BJ (cell line): Measurements from ENCODE around the gene TRMU. TPM values are rescaled to one million over a fixed set of nuclear protein-coding genes. Genes with fewer than 3 reads are reported as not detected.

Source experiments
- CTCF ChIA-PET: fragments of 350-600 bp; formaldehyde crosslinking; extraction: SDS; loops from one replicate; lab custom pipeline; 2021; ENCODE audit warnings: antibody characterized with exemption, inconsistent platforms; lab: Yijun Ruan, JAX
- POLR2A ChIA-PET: fragments of 300-600 bp; sonication (Branson Sonifier 250); formaldehyde crosslinking; extraction: SDS; loops from one replicate; lab custom pipeline; 2021; ENCODE audit warnings: antibody characterized with exemption; lab: Charles Lee
- DNase-seq: peaks from one replicate; pipeline ENCODE4 v3.0.0-alpha.2; 2011; ENCODE audit warnings: low read depth
- H3K27me3 ChIP-seq: 2 replicates; pipeline ENCODE4 v1.6.0; 2011; ENCODE audit warnings: low read length; ENCODE audit not compliant: control insufficient read depth, insufficient read depth
- H3K36me3 ChIP-seq: 2 replicates; pipeline ENCODE4 v1.5.1; 2011; ENCODE audit warnings: low read length; ENCODE audit not compliant: control insufficient read depth, insufficient read depth
- H3K4me3 ChIP-seq: 2 replicates; pipeline ENCODE4 v1.5.1; 2011; ENCODE audit warnings: low read depth, mild to moderate bottlenecking, control low read depth, low read length
- CTCF ChIP-seq: IDR thresholded peaks from 2 replicates; pipeline ENCODE4 v1.5.1; 2011; ENCODE audit warnings: low read depth, mild to moderate bottlenecking, control low read depth, inconsistent platforms, low read length, moderate library complexity; ENCODE audit not compliant: insufficient read depth
- polyA minus RNA-seq: library from RNA; depleted of rRNA, polyadenylated mRNA; stranded (reverse); fragments of >200 nt; gene quantifications from 2 replicates; pipeline ENCODE4 v1.2.3, GENCODE V29; 2011; rRNA and poly(A)+ RNA removed
- polyA plus RNA-seq: library from polyadenylated mRNA; depleted of rRNA; stranded (reverse); fragments of >200 nt; gene quantifications from 2 replicates; pipeline ENCODE4 v1.2.3, GENCODE V29; 2011; rRNA removed

The TRMU gene
- polyA plus RNA-seq (24.8 and 25.2 TPM in 2 replicates), polyA minus RNA-seq (11.3 and 14.9 TPM in 2 replicates)

GRCh38 chr22:46335201-46336118 lies at the start of gene TRMU:
Gene TRMU (plus strand): TSS chr22:46335714. CDS start chr22:46335765, 51 bp downstream.
- no peak for TF ChIP-seq CTCF
- Histone ChIP-seq H3K36me3 (peaks cover 10% of the 10 kb centered on the region), H3K4me3 (peak within 1 kb of the TSS; percentile 84), H3K27me3 (no peaks in the 10 kb centered on the region)
- DNase-seq: peak; percentile 28
- POLR2A ChIA-PET: no interaction called here
- CTCF ChIA-PET: interaction anchor here (0.6 to 2.2 kb wide), 3 partner anchors 12 to 338 kb away, joined by 3 to 6 read pairs (median 3); no protein-coding TSS in a partner anchor

GRCh38 chr22:46286006-46286405 lies 49.5 kb upstream of the TRMU start:
- ChIA-PET CTCF (no interaction called here), POLR2A (no interaction called here)
- Histone ChIP-seq H3K27me3 (no peaks in the 10 kb centered on the region), H3K4me3 (no peak overlapping the region), H3K36me3 (peaks cover 35% of the 10 kb centered on the region)
- DNase-seq: no peak
- TF ChIP-seq CTCF: no peak

GRCh38 chr22:46286941-46287872 lies 48.3 kb upstream of the TRMU start:
- DNase-seq: no peak
- H3K27me3 ChIP-seq: no peaks in the 10 kb centered on the region
- no peak overlapping the region for H3K4me3 ChIP-seq
- H3K36me3 ChIP-seq: peaks cover 30% of the 10 kb centered on the region
- POLR2A ChIA-PET: no interaction called here
- TF ChIP-seq CTCF: no peak
- CTCF ChIA-PET: no interaction called here

GRCh38 chr22:46287873-46288751 lies 47.4 kb upstream of the TRMU start:
- ChIA-PET CTCF (no interaction called here), POLR2A (no interaction called here)
- Histone ChIP-seq H3K27me3 (no peaks in the 10 kb centered on the region), H3K4me3 (no peak overlapping the region), H3K36me3 (peaks cover 29% of the 10 kb centered on the region)
- DNase-seq: no peak
- no peak for TF ChIP-seq CTCF
